ENCODE data around the gene KLHDC10. TPM values are rescaled to one million over a fixed set of nuclear protein-coding genes. Genes with fewer than 3 reads are reported as not detected.

Gene KLHDC10
- polyA plus RNA-seq, 1 donor (not counting 4 experiments of a cell fraction or from before 2014, with no cell fraction given) = 22.7 TPM

DNA sequence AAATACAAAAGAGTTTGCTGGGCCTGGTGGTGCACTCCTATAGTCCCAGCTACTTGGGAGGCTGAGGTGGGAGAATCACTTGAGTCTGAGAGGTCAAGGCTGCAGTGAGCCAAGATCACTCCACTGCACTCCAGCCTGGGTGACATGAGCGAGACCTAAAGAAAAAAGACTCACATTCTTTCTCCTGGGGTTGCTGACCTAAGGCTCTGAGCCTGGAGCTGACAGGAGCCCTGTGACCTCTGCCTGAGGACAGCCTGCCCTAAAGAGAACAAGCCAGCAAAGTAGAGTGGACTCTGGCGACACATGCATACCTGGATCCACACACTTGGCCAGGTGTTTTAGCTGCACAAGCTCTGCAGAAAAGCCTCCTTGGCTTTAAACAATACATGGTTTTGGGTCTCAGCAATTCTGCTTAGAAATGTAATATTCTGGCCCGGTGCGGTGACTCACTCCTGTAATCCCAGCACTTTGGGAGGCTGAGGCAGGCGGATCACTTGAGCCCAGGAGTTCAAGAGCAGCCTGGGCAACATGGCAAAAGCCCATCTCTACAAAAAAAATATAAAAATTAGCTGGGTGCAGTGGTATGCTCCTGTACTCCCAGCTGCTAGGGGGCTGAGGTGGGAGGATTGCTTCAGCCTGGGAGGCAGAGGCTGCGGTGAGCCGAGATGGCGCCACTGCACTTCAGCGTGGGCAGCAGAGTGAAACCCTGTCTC, 76.5 kb downstream of the KLHDC10 start:
- no peaks in the 10 kb centered on the region for H4K20me1 ChIP-seq (ENCODE audit: control insufficient read depth, extremely low read depth, insufficient read depth, low read length)
- no peaks in the 10 kb centered on the region for H3K9me3 ChIP-seq (ENCODE audit: control insufficient read depth, low read depth, low read length)
- no peak overlapping the region for H3K9ac ChIP-seq (ENCODE audit: control insufficient read depth, extremely low read depth, insufficient read depth, low read length)
- FAIRE-seq (no peak), DNase-seq (ENCODE audit: low read depth, low spot score) (no peak)
- H3K4me2 ChIP-seq (ENCODE audit: control insufficient read depth, extremely low read depth, insufficient read depth, low read depth, low read length) = no peak overlapping the region
- TF ChIP-seq, protein P1, sequence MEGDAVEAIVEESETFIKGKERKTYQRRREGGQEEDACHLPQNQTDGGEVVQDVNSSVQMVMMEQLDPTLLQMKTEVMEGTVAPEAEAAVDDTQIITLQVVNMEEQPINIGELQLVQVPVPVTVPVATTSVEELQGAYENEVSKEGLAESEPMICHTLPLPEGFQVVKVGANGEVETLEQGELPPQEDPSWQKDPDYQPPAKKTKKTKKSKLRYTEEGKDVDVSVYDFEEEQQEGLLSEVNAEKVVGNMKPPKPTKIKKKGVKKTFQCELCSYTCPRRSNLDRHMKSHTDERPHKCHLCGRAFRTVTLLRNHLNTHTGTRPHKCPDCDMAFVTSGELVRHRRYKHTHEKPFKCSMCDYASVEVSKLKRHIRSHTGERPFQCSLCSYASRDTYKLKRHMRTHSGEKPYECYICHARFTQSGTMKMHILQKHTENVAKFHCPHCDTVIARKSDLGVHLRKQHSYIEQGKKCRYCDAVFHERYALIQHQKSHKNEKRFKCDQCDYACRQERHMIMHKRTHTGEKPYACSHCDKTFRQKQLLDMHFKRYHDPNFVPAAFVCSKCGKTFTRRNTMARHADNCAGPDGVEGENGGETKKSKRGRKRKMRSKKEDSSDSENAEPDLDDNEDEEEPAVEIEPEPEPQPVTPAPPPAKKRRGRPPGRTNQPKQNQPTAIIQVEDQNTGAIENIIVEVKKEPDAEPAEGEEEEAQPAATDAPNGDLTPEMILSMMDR (optimal IDR thresholded peaks at IDR 0.05 in 1 of 3, IDR thresholded peaks at IDR 0.05 in 1 of 3, conservative IDR thresholded peaks at IDR 0.05 in 1 of 3; ENCODE audit: extremely low read depth in 1 of 3, insufficient read depth in 2 of 3, low read length in 3 of 3) = no peak
- TF ChIP-seq EZH2 (IDR thresholded peaks at IDR 0.05; ENCODE audit: low read length) = no peak
- no peak overlapping the region for H3K4me3 ChIP-seq (ENCODE audit: control insufficient read depth in 2 of 3, extremely low read depth in 1 of 3, insufficient read depth in 2 of 3, low read depth in 1 of 3, low read length in 3 of 3)
- H3K27me3 ChIP-seq (ENCODE audit: control insufficient read depth, extremely low read depth, insufficient read depth, low read length) = peaks cover 4% of the 10 kb centered on the region
- dilution Hi-C loops (cut with MboI; ENCODE audit: extremely low pct_ligation_motif_present, low sequenced_read_pairs) = no loop called here
- no peaks in the 10 kb centered on the region for H3K36me3 ChIP-seq (ENCODE audit: control insufficient read depth in 2 of 2, extremely low read depth in 1 of 2, insufficient read depth in 2 of 2, low read length in 2 of 2)
- H3K9me1 ChIP-seq (ENCODE audit: control insufficient read depth, extremely low read depth, insufficient read depth, low read length) = no peaks in the 10 kb centered on the region
- H3K79me2 ChIP-seq (ENCODE audit: control insufficient read depth, insufficient read depth, low read length) = no peaks in the 10 kb centered on the region
- H2AFZ ChIP-seq (ENCODE audit: control insufficient read depth, low read length) = no peak overlapping the region
- H3K27ac ChIP-seq (ENCODE audit: control insufficient read depth, insufficient read depth, low read length) = no peak overlapping the region
- no peaks in the 10 kb centered on the region for H3K4me1 ChIP-seq (ENCODE audit: control insufficient read depth, extremely low read depth, insufficient read depth, low read length)

DNA sequence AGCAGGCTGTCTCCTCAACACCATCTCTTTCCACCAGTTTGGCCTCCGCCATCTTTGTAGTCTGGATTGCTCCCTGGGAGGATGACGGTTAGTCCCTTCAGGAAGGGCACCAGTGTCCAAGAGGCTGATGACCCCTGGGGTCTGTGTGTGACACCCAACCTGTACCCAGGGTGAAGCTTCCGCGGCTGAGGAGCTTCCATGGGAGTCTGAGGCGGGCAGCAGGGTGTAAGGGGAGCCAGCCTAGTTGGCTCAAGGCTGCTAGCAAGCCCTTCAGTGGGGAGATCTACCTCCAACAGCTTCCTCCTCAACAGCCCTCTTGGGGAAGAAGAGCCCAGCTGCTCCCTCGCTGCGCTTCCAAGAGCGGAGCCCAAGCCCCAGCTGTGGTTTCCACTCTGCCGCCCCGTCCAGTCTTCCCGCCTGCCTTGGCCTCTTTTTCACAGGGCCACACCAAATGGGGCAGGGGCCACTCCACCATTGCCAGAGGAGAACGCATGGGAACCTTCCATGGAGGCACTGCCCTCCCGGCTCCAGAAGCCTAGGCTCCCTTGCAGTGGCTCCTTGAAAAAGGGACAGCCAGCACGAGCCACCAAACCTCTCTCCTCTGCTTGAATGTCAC, 77.5 kb downstream of the KLHDC10 start:
- dilution Hi-C loops (cut with MboI; ENCODE audit: extremely low pct_ligation_motif_present, low sequenced_read_pairs) = no loop called here
- Histone ChIP-seq H2AFZ (ENCODE audit: control insufficient read depth, low read length) (no peak overlapping the region), H3K27me3 (ENCODE audit: control insufficient read depth, extremely low read depth, insufficient read depth, low read length) (peaks cover 4% of the 10 kb centered on the region), H3K36me3 (ENCODE audit: control insufficient read depth in 2 of 2, extremely low read depth in 1 of 2, insufficient read depth in 2 of 2, low read length in 2 of 2) (no peaks in the 10 kb centered on the region), H3K4me2 (ENCODE audit: control insufficient read depth, extremely low read depth, insufficient read depth, low read depth, low read length) (no peak overlapping the region), H3K27ac (ENCODE audit: control insufficient read depth, insufficient read depth, low read length) (no peak overlapping the region), H3K9me3 (ENCODE audit: control insufficient read depth, low read depth, low read length) (no peaks in the 10 kb centered on the region), H3K4me3 (ENCODE audit: control insufficient read depth in 2 of 3, extremely low read depth in 1 of 3, insufficient read depth in 2 of 3, low read depth in 1 of 3, low read length in 3 of 3) (no peak overlapping the region), H3K4me1 (ENCODE audit: control insufficient read depth, extremely low read depth, insufficient read depth, low read length) (no peaks in the 10 kb centered on the region), H3K9ac (ENCODE audit: control insufficient read depth, extremely low read depth, insufficient read depth, low read length) (no peak overlapping the region), H4K20me1 (ENCODE audit: control insufficient read depth, extremely low read depth, insufficient read depth, low read length) (no peaks in the 10 kb centered on the region), H3K9me1 (ENCODE audit: control insufficient read depth, extremely low read depth, insufficient read depth, low read length) (no peaks in the 10 kb centered on the region), H3K79me2 (ENCODE audit: control insufficient read depth, insufficient read depth, low read length) (no peaks in the 10 kb centered on the region)
- DNase-seq (ENCODE audit: low read depth, low spot score) (no peak), FAIRE-seq (no peak)
- TF ChIP-seq, protein P1 (optimal IDR thresholded peaks at IDR 0.05 in 1 of 3, IDR thresholded peaks at IDR 0.05 in 1 of 3, conservative IDR thresholded peaks at IDR 0.05 in 1 of 3; ENCODE audit: extremely low read depth in 1 of 3, insufficient read depth in 2 of 3, low read length in 3 of 3) = no peak
- TF ChIP-seq EZH2 (IDR thresholded peaks at IDR 0.05; ENCODE audit: low read length) = no peak
